Uterus (tissue), 2 donors: ENCODE results near the gene PARP8.

ENCODE experiments used
- POLR2A ChIP-seq, 2 donors: fragments of 450-650 bp; IDR thresholded peaks; one replicate each; pipeline ENCODE4 v1.6.1; 2016; ENCODE audit warnings: antibody characterized with exemption in 2 of 2, mild to moderate bottlenecking in 1 of 2, moderate library complexity in 1 of 2
- TF ChIP-seq, protein P1 (sequence below), 4 experiments: fragments of 200-600 bp in 2 of 4; fragments of 450-650 bp in 2 of 4; sonication (generic) in 2 of 4; IDR thresholded peaks; one replicate each; pipeline ENCODE4 v1.5.1; 2016 to 2019; ENCODE audit warnings: antibody characterized with exemption in 4 of 4, mild to moderate bottlenecking in 2 of 4, moderate library complexity in 1 of 4

DNA sequence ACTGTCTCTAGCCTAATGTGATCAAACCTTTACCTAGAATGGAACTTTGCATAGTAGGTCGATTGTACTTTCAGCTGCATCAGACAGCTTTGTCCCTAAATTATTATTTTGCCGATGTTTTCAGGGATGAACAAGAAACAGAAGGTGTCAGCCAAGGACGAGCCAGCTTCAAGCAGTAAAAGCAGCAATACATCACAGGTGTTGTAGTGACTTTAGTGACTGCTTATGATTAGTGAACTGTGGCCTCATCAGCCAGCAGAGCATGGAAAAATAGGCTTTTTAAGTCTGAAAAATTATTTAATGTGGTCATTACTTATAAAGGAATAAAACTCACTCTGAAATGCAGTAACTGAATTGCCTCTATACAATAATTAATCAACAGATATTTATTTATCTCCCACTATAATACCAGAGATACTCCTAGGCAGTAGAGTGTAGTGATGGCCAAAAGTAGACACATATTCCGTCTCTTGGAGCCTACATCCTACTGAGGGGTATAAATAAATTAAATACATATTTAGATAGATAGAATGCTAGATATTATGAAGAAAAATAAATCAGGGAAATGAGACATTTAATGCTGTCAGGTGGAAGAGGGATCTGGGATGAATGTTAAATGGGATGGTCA lies 166.3 kb downstream of the PARP8 start:
- TF ChIP-seq, protein P1, sequence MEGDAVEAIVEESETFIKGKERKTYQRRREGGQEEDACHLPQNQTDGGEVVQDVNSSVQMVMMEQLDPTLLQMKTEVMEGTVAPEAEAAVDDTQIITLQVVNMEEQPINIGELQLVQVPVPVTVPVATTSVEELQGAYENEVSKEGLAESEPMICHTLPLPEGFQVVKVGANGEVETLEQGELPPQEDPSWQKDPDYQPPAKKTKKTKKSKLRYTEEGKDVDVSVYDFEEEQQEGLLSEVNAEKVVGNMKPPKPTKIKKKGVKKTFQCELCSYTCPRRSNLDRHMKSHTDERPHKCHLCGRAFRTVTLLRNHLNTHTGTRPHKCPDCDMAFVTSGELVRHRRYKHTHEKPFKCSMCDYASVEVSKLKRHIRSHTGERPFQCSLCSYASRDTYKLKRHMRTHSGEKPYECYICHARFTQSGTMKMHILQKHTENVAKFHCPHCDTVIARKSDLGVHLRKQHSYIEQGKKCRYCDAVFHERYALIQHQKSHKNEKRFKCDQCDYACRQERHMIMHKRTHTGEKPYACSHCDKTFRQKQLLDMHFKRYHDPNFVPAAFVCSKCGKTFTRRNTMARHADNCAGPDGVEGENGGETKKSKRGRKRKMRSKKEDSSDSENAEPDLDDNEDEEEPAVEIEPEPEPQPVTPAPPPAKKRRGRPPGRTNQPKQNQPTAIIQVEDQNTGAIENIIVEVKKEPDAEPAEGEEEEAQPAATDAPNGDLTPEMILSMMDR (IDR thresholded peaks at IDR 0.05) = no peak
- no peak for TF ChIP-seq POLR2A (IDR thresholded peaks at IDR 0.05)
